Caki2 (cell line): ENCODE results near the gene FAM90A1. TPM values are rescaled to one million over a fixed set of nuclear protein-coding genes. Genes with fewer than 3 reads are reported as not detected.
"Not testable (repeated sequence)": the region's sequence is repeated elsewhere in the genome, so short reads cannot be mapped to it uniquely, and the experiment has no call there.

Source experiments
- DNase-seq: peaks from one replicate; pipeline ENCODE4 v3.0.0-alpha.2; 2015; ENCODE audit warnings: low read depth
- in situ Hi-C: cut with HindIII; loops from 2 replicates; pipeline ENCODE4 v1.10.0; 2016; ENCODE audit warnings: low sequenced_read_pairs, low pct_unique_long_range_greater_than_20kb, mixed read lengths
- total RNA-seq: library from RNA; depleted of rRNA; stranded (reverse); fragments of >200 nt; shearing (Covaris generic); gene quantifications from 2 replicates; pipeline ENCODE4 v1.2.3, GENCODE V29; 2014; ENCODE audit warnings: low replicate concordance

The FAM90A1 gene
- total RNA-seq, 1 experiment from 2014 or later: 1.5 TPM

- peak; percentile 65 for DNase-seq
- in situ Hi-C loops: not testable (repeated sequence)
These were observed 8.1 kb upstream of the FAM90A1 start for GRCh38 chr12:8235316-8236157.

- DNase-seq, in situ Hi-C loops: not testable (repeated sequence)
These were observed 7.3 kb upstream of the FAM90A1 start for GRCh38 chr12:8234746-8235145.

- DNase-seq, in situ Hi-C loops: not testable (repeated sequence)
These were observed 6.6 kb upstream of the FAM90A1 start for GRCh38 chr12:8233935-8234495.

GRCh38 chr12:8233300-8233855 lies 6.0 kb upstream of the FAM90A1 start:
- in situ Hi-C loops, DNase-seq: not testable (repeated sequence)

GRCh38 chr12:8231666-8232608 lies 4.5 kb upstream of the FAM90A1 start:
- DNase-seq: peak; percentile 26
- in situ Hi-C loops: not testable (repeated sequence)

GRCh38 chr12:8231049-8231448 lies 3.6 kb upstream of the FAM90A1 start:
- in situ Hi-C loops, DNase-seq: not testable (repeated sequence)

GRCh38 chr12:8229486-8229885 lies 2.1 kb upstream of the FAM90A1 start:
- in situ Hi-C loops, DNase-seq: not testable (repeated sequence)

- DNase-seq, in situ Hi-C loops: not testable (repeated sequence)
These were observed 1.2 kb upstream of the FAM90A1 start for GRCh38 chr12:8228607-8229006.

- in situ Hi-C loops, DNase-seq: not testable (repeated sequence)
These were observed 287 bp upstream of the FAM90A1 start for GRCh38 chr12:8227732-8228077.

- in situ Hi-C loops: no loop called here
- DNase-seq: no peak
These were observed 1.1 kb downstream of the FAM90A1 start for GRCh38 chr12:8226355-8226754.

GRCh38 chr12:8224782-8225181 lies 2.6 kb downstream of the FAM90A1 start:
- in situ Hi-C loops, DNase-seq: not testable (repeated sequence)

GRCh38 chr12:8223646-8224045 lies 3.8 kb downstream of the FAM90A1 start:
- in situ Hi-C loops, DNase-seq: not testable (repeated sequence)

GRCh38 chr12:8222303-8222702 lies 5.1 kb downstream of the FAM90A1 start:
- in situ Hi-C loops, DNase-seq: not testable (repeated sequence)

- in situ Hi-C loops, DNase-seq: not testable (repeated sequence)
These were observed 5.6 kb downstream of the FAM90A1 start for GRCh38 chr12:8221844-8222243.

GRCh38 chr12:8221375-8221774 lies 6.0 kb downstream of the FAM90A1 start:
- DNase-seq, in situ Hi-C loops: not testable (repeated sequence)

GRCh38 chr12:8218711-8219382 lies 8.6 kb downstream of the FAM90A1 start:
- in situ Hi-C loops, DNase-seq: not testable (repeated sequence)

- in situ Hi-C loops: not testable (repeated sequence)
These were observed 29.6 kb downstream of the FAM90A1 start for GRCh38 chr12:8197685-8198308.

More at GRCh38 chr12:8197685-8198308, 29.6 kb downstream of the FAM90A1 start:
- DNase-seq: not testable (repeated sequence)
